DMS 273 (cell line): ENCODE results near the gene TXN.
"Not testable (repeated sequence)": the region's sequence is repeated elsewhere in the genome, so short reads cannot be mapped to it uniquely, and the experiment has no call there.

Experiments used
- DNase-seq: peaks from one replicate; lab custom pipeline; 2025; ENCODE audit not compliant: unreplicated experiment; lab: John Stamatoyannopoulos, UW

The TXN gene

GRCh38 chr9:110257956-110258355 is 1.6 kb upstream of the TXN start:
- no peak for DNase-seq

- DNase-seq = peak; percentile 55
These were observed 962 bp upstream of the TXN start for GRCh38 chr9:110257097-110257841.

- peak; percentile 64 for DNase-seq
These were observed 586 bp downstream of the TXN start for GRCh38 chr9:110255463-110256379.

GRCh38 chr9:110255034-110255462 is 1.3 kb downstream of the TXN start:
- peak; percentile 63 for DNase-seq

- DNase-seq = no peak
These were observed 1.8 kb downstream of the TXN start for GRCh38 chr9:110254500-110254899.

GRCh38 chr9:110252509-110253139 is 3.7 kb downstream of the TXN start:
- DNase-seq = no peak

GRCh38 chr9:110251770-110252169 is 4.5 kb downstream of the TXN start:
- not testable (repeated sequence) for DNase-seq

GRCh38 chr9:110251212-110251611 is 5.1 kb downstream of the TXN start:
- no peak for DNase-seq

- DNase-seq = no peak
These were observed 6.7 kb downstream of the TXN start for GRCh38 chr9:110249603-110250002.

- DNase-seq = no peak
These were observed 7.9 kb downstream of the TXN start for GRCh38 chr9:110248361-110248760.

GRCh38 chr9:110246214-110246613 is 10.1 kb downstream of the TXN start:
- DNase-seq = no peak

GRCh38 chr9:110244616-110245015 is 11.7 kb downstream of the TXN start:
- DNase-seq = no peak

- DNase-seq = no peak
These were observed 14.4 kb downstream of the TXN start for GRCh38 chr9:110241858-110242321.

GRCh38 chr9:110241260-110241857 is 14.9 kb downstream of the TXN start:
- peak; percentile 17 for DNase-seq

- DNase-seq = no peak
These were observed 16.1 kb downstream of the TXN start for GRCh38 chr9:110240198-110240597.

- DNase-seq = no peak
These were observed 28.0 kb downstream of the TXN start for GRCh38 chr9:110228321-110228720.

GRCh38 chr9:110224583-110224982 is 31.7 kb downstream of the TXN start:
- no peak for DNase-seq

- DNase-seq = no peak
These were observed 35.5 kb downstream of the TXN start for GRCh38 chr9:110220809-110221208.

- DNase-seq = peak; percentile 54
These were observed 38.6 kb downstream of the TXN start for GRCh38 chr9:110217656-110218099.

- DNase-seq = no peak
These were observed 41.5 kb downstream of the TXN start for GRCh38 chr9:110214586-110215355.
